A549 (cell line): ENCODE measurements around the gene EEF2. TPM values are rescaled to one million over a fixed set of nuclear protein-coding genes. Genes with fewer than 3 reads are reported as not detected.

Source experiments
- ATAC-seq, 2 experiments: fragments of 200-7000 bp in 1 of 2; fragments of >200 bp in 1 of 2; cut with Nextera tagmentation in 1 of 2; cut with Tn5 transposase in 1 of 2; 3 replicates each; pipeline versions ENCODE4 v1.8.0 to v1.9.1; 2018 to 2020; ENCODE audit warnings: mild to moderate bottlenecking in 1 of 2, moderate library complexity in 1 of 2
- CTCF ChIA-PET: fragments of 300-600 bp; sonication (Branson Sonifier 250); formaldehyde crosslinking; extraction: SDS; loops from one replicate; lab custom pipeline; 2021; ENCODE audit warnings: antibody characterized with exemption, inconsistent platforms; lab: Yijun Ruan, JAX
- POLR2A ChIA-PET: fragments of 350-600 bp; formaldehyde crosslinking; extraction: SDS; loops from one replicate; lab custom pipeline; 2021; ENCODE audit warnings: antibody characterized with exemption, inconsistent platforms; lab: Yijun Ruan, JAX
- DNase-seq, 2 experiments: peaks; one replicate each; pipeline versions ENCODE4 v3.0.0 to v3.0.0-alpha.2; 2011 to 2016; ENCODE audit warnings: low read depth in 1 of 2, low spot score in 1 of 2
- FAIRE-seq: peaks from 2 replicates; lab custom pipeline; 2011; peaks lifted over from hg19 to GRCh38; lab: Jason Lieb, UNC
- H3K27ac ChIP-seq, 2 experiments: fragments of >200 bp; sonication (Bioruptor Twin); formaldehyde crosslinking; 3 replicates each; pipeline ENCODE4 v1.5.1; 2016 to 2017
- H3K4me1 ChIP-seq: fragments of >200 bp; sonication (Bioruptor Twin); formaldehyde crosslinking; 3 replicates; pipeline ENCODE4 v1.6.1; 2016
- H3K4me2 ChIP-seq: fragments of >200 bp; sonication (Bioruptor Twin); formaldehyde crosslinking; 3 replicates; pipeline ENCODE4 v1.6.1; 2016
- H3K4me3 ChIP-seq: fragments of >200 bp; sonication (Bioruptor Twin); formaldehyde crosslinking; 3 replicates; pipeline ENCODE4 v1.5.1; 2016
- H3K9me3 ChIP-seq: fragments of >200 bp; sonication (Bioruptor Twin); formaldehyde crosslinking; 3 replicates; pipeline ENCODE4 v1.6.1; 2016
- BHLHE40 ChIP-seq: IDR thresholded peaks from 2 replicates; pipeline ENCODE4 v1.6.1; 2012; ENCODE audit warnings: low read depth, low read length, inconsistent platforms
- CBX2 ChIP-seq: fragments of 200-600 bp; sonication (generic); IDR thresholded peaks from 2 replicates; pipeline ENCODE4 v1.6.1; 2016; ENCODE audit warnings: low read depth, mild to moderate bottlenecking, borderline replicate concordance
- CBX8 ChIP-seq: fragments of 200-600 bp; sonication (generic); IDR thresholded peaks from 2 replicates; pipeline ENCODE4 v1.6.1; 2016
- FOSB ChIP-seq: fragments of 250-450 bp; sonication (Bioruptor Pico); IDR thresholded peaks from 2 replicates; pipeline ENCODE4 v1.5.0; 2020; ENCODE audit warnings: mild to moderate bottlenecking, moderate library complexity
- HDAC2 ChIP-seq: fragments of 200-600 bp; sonication (generic); IDR thresholded peaks from 2 replicates; pipeline ENCODE4 v1.6.1; 2016
- HOXA7 ChIP-seq: fragments of 250-450 bp; sonication (Bioruptor Pico); IDR thresholded peaks from 2 replicates; pipeline ENCODE4 v1.5.0; 2020; ENCODE audit warnings: mild to moderate bottlenecking, moderate library complexity
- HOXB5 ChIP-seq: fragments of 250-450 bp; sonication (Bioruptor Pico); IDR thresholded peaks from 2 replicates; pipeline ENCODE4 v1.5.0; 2020; ENCODE audit warnings: mild to moderate bottlenecking, moderate library complexity
- JUN ChIP-seq, 2 experiments: fragments of >200 bp; sonication (Bioruptor Twin); formaldehyde crosslinking; IDR thresholded peaks; 2 replicates in 1 of 2; 3 replicates in 1 of 2; pipeline ENCODE4 v1.6.1; 2016 to 2017
- KDM1A ChIP-seq: fragments of 200-600 bp; sonication (generic); IDR thresholded peaks from 2 replicates; pipeline ENCODE4 v1.6.1; 2016; ENCODE audit warnings: low read depth, mild to moderate bottlenecking
- RARB ChIP-seq: fragments of 250-450 bp; sonication (Bioruptor Pico); IDR thresholded peaks from 2 replicates; pipeline ENCODE4 v1.8.0; 2021; ENCODE audit warnings: mild to moderate bottlenecking, moderate library complexity
- RNF2 ChIP-seq: fragments of 200-600 bp; sonication (generic); IDR thresholded peaks from 2 replicates; pipeline ENCODE4 v1.6.1; 2016; ENCODE audit warnings: low read depth, mild to moderate bottlenecking, antibody characterized with exemption, moderate library complexity, borderline replicate concordance
- SMC3 ChIP-seq: fragments of >200 bp; sonication (Bioruptor Twin); formaldehyde crosslinking; IDR thresholded peaks from 3 replicates; pipeline ENCODE4 v1.6.1; 2018; ENCODE audit warnings: inconsistent platforms
- SREBF2 ChIP-seq: fragments of 450-650 bp; IDR thresholded peaks from 2 replicates; pipeline ENCODE4 v1.6.1; 2014; ENCODE audit warnings: mild to moderate bottlenecking, moderate library complexity
- TFCP2L1 ChIP-seq: fragments of 250-450 bp; sonication (Bioruptor Pico); IDR thresholded peaks from 2 replicates; pipeline ENCODE4 v1.5.0; 2021; ENCODE audit warnings: mild to moderate bottlenecking
- WGBS: methylation state at CpG from one replicate; pipeline ENCODE4 v1.1.6; 2017; ENCODE audit errors: missing lambda C conversion rate; 5-methylcytosine and 5-hydroxymethylcytosine counted together
- polyA plus RNA-seq, 4 experiments: library from polyadenylated mRNA; depleted of rRNA in 3 of 4; stranded (reverse); fragments of >200 nt; fragmentation: RNase III in 1 of 4; extraction: RNeasy Plus Mini Kit Qiagen cat#74134 plus additional on column Dnase treatment in 1 of 4; gene quantifications; 2 replicates in 3 of 4; 3 replicates in 1 of 4; pipeline ENCODE4 v1.2.3, GENCODE V29; 2011 to 2017
- TF ChIP-seq, protein P1 (sequence below): fragments of >200 bp; sonication (Bioruptor Twin); formaldehyde crosslinking; IDR thresholded peaks from 3 replicates; pipeline ENCODE4 v1.6.1; 2016
- TF ChIP-seq, protein P2 (sequence below): fragments of 250-450 bp; sonication (Bioruptor Pico); IDR thresholded peaks from 2 replicates; pipeline ENCODE4 v1.5.0; 2021; ENCODE audit warnings: mild to moderate bottlenecking, moderate library complexity, borderline replicate concordance
- TF ChIP-seq, protein P3 (sequence below): fragments of 150-350 bp; IDR thresholded peaks from 2 replicates; pipeline ENCODE4 v1.6.1; 2014; ENCODE audit warnings: low read depth, mild to moderate bottlenecking, low read length

Gene EEF2
- polyA plus RNA-seq, 2 of the 4 experiments (the other 2 are of a cell fraction): 680 to 971 TPM

DNA sequence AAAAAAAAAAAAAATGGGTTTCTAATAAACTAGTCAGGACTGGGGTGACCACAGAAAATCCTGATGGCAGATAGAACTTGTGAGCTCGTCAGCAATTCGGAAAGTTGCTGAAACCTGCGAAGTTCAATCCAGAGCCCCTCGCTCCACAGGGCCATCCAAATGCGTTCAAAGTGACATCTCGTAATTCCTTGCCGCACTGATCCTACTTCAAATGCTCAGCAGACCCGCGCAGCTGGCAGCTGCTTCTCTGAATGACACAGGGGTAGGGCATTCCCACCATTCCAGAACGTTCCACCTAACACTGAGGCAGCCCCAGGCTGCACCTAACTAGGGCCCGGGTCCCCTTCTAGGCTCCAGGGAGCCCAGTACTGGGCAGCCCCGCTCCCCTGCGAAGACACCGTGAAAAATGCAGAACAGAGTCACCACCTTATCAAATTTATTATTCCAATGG lies 9.6 kb downstream of the EEF2 start:
- Histone ChIP-seq H3K9me3 (no peaks in the 10 kb centered on the region), H3K4me1 (no peaks in the 10 kb centered on the region), H3K27ac (no peak overlapping the region), H3K4me2 (no peak overlapping the region), H3K4me3 (no peak overlapping the region)
- ChIA-PET CTCF (interaction anchor here (0.6 to 1.1 kb wide), 3 partner anchors 10 to 164 kb away, joined by 3 to 7 read pairs (median 4); no protein-coding TSS in a partner anchor), POLR2A (interaction anchor here (0.6 to 2.5 kb wide), 2 partner anchors 10 to 30 kb away, joined by 4 to 13 read pairs; partner anchors contain the start of gene EEF2)
- no peak for FAIRE-seq
- no peak for ATAC-seq
- WGBS: 87% methylated on average over 14 of the region's 14 CpGs
- no peak for TF ChIP-seq RARB (CRISPR knock-in tag)
- no peak for TF ChIP-seq RNF2
- peak; percentile 79; the same call in 1 of the 2 replicates for TF ChIP-seq HOXA7 (CRISPR knock-in tag)
- no peak for TF ChIP-seq HOXB5 (CRISPR knock-in tag)
- TF ChIP-seq HDAC2: no peak
- TF ChIP-seq CBX2: no peak
- no peak for TF ChIP-seq SREBF2
- TF ChIP-seq, protein P1, sequence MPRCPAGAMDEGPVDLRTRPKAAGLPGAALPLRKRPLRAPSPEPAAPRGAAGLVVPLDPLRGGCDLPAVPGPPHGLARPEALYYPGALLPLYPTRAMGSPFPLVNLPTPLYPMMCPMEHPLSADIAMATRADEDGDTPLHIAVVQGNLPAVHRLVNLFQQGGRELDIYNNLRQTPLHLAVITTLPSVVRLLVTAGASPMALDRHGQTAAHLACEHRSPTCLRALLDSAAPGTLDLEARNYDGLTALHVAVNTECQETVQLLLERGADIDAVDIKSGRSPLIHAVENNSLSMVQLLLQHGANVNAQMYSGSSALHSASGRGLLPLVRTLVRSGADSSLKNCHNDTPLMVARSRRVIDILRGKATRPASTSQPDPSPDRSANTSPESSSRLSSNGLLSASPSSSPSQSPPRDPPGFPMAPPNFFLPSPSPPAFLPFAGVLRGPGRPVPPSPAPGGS: peak; percentile 35; the same call in 1 of the 3 replicates
- TF ChIP-seq FOSB (CRISPR knock-in tag): peak; percentile 79; the same call in 1 of the 2 replicates
- no peak for TF ChIP-seq BHLHE40
- no peak for TF ChIP-seq SMC3
- TF ChIP-seq CBX8: no peak
- TF ChIP-seq, protein P2, sequence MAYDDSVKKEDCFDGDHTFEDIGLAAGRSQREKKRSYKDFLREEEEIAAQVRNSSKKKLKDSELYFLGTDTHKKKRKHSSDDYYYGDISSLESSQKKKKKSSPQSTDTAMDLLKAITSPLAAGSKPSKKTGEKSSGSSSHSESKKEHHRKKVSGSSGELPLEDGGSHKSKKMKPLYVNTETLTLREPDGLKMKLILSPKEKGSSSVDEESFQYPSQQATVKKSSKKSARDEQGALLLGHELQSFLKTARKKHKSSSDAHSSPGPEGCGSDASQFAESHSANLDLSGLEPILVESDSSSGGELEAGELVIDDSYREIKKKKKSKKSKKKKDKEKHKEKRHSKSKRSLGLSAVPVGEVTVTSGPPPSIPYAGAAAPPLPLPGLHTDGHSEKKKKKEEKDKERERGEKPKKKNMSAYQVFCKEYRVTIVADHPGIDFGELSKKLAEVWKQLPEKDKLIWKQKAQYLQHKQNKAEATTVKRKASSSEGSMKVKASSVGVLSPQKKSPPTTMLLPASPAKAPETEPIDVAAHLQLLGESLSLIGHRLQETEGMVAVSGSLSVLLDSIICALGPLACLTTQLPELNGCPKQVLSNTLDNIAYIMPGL (CRISPR knock-in tag): no peak
- no peak for DNase-seq

DNA sequence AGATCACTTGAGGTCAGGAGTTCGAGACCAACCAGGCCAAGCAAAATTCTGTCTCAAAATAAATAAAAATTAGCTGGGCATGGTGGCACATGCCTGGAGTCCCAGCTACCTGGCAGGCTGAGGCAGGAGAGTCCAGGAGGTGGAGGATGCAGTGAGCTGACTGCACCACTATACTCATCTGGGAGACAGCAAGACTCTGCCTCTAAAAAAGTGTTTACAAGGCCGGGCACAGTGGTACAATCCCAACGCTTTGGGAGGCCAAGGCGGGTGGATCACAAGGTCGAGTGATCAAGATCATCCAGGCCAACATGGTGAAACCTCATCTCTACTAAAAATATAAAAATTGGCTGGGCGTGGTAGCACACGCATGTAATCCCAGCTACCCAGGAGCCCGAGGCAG lies 10.1 kb downstream of the EEF2 start:
- Histone ChIP-seq H3K4me2 (no peak overlapping the region), H3K4me1 (no peaks in the 10 kb centered on the region), H3K4me3 (no peak overlapping the region), H3K9me3 (no peaks in the 10 kb centered on the region), H3K27ac (no peak overlapping the region)
- ChIA-PET POLR2A (interaction anchor here (2.5 kb wide), 1 partner anchor 10 kb away, joined by 13 read pairs; the partner anchor contains the start of gene EEF2), CTCF (interaction anchor here (1.1 kb wide), 2 partner anchors 11 to 13 kb away, joined by 3 to 4 read pairs; no protein-coding TSS in a partner anchor)
- DNase-seq: no peak
- WGBS: 83% methylated on average over 8 of the region's 8 CpGs
- ATAC-seq: no peak
- TF ChIP-seq KDM1A: no peak
- peak; percentile 75; the same call in 1 of the 2 replicates for TF ChIP-seq HOXA7 (CRISPR knock-in tag)
- TF ChIP-seq TFCP2L1 (CRISPR knock-in tag): 0 out of 2 replicates have a peak, but pooled peaks have one; percentile 37
- TF ChIP-seq JUN (IDR thresholded peaks at IDR 0.05): 0 out of 5 replicates have a peak, but pooled peaks of 1 of the 2 experiments have one; percentile 13
- 0 out of 2 replicates have a peak, but pooled peaks have one; percentile 62 for TF ChIP-seq FOSB (CRISPR knock-in tag)
- TF ChIP-seq, protein P3, sequence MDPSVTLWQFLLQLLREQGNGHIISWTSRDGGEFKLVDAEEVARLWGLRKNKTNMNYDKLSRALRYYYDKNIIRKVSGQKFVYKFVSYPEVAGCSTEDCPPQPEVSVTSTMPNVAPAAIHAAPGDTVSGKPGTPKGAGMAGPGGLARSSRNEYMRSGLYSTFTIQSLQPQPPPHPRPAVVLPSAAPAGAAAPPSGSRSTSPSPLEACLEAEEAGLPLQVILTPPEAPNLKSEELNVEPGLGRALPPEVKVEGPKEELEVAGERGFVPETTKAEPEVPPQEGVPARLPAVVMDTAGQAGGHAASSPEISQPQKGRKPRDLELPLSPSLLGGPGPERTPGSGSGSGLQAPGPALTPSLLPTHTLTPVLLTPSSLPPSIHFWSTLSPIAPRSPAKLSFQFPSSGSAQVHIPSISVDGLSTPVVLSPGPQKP: no peak
- TF ChIP-seq, all 56 proteins: peak for 4
- no peak for FAIRE-seq
